ENCODE measurements around the gene KIF1B. TPM values are rescaled to one million over a fixed set of nuclear protein-coding genes. Genes with fewer than 3 reads are reported as not detected.

Gene KIF1B
- total and polyA plus RNA-seq, 9 of the 15 experiments (the other 6 are each of a cell fraction or from before 2014, with no cell fraction given): 2.8 to 19.8 (median 11.9) TPM

DNA sequence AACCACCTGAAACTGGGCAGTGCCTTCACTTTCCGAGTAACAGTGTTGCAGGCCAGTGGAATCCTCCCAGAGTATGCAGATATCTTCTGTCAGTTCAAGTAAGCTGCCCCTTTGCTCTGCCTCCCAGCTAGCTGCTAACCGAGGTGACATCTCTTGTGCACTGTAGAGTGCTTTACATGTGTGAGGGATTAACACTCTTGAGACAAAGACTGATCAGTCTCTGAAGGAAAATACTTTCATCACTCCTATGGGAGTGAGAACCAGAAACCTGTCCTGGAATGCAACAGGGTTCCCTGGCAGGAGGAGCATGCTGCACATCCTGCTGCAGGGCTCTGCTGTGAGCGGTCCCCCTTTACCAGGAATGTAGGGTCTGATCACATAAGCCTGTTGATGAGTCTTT lies 127.1 kb downstream of the KIF1B start:
- H3K4me1 ChIP-seq (replicated peaks in 1 of 2; ENCODE audit: control insufficient read depth in 2 of 2, insufficient read depth in 2 of 2, low read length in 2 of 2): peaks cover 0 to 9% of the 10 kb centered on the region in 2 experiments; a peak in 2 of 5 replicates
- no peak overlapping the region for H3K4me3 ChIP-seq
- CTCF ChIA-PET (ENCODE audit: low intra/inter-chr PET ratio): interaction anchor here (0.6 kb wide), 1 partner anchor 354 kb away, joined by 3 read pairs; no protein-coding TSS in a partner anchor
- no peaks in the 10 kb centered on the region for H4K20me1 ChIP-seq (replicated peaks; ENCODE audit: control insufficient read depth, insufficient read depth, low read length)
- DNase-seq (ENCODE audit: extremely low read depth in 1 of 4, low spot score in 3 of 4): no peak
- H3K27me3 ChIP-seq (ENCODE audit: control insufficient read depth in 2 of 2, insufficient read depth in 2 of 2, low read length in 2 of 2): no peaks in the 10 kb centered on the region
- intact Hi-C loops (cut with micrococcal nuclease): no loop called here
- no peaks in the 10 kb centered on the region for H3K9me1 ChIP-seq (ENCODE audit: control insufficient read depth, insufficient read depth, low read length)
- no peaks in the 10 kb centered on the region for H3K9me3 ChIP-seq (replicated peaks; ENCODE audit: control insufficient read depth, insufficient read depth, low read depth, low read length)
- no TSS peak for BruUV-seq (replicated peaks)
- no peak overlapping the region for H3K4me2 ChIP-seq (ENCODE audit: insufficient read depth, low read length)
- no peak for FAIRE-seq
- ATAC-seq: no peak
- H3K79me2 ChIP-seq (ENCODE audit: control insufficient read depth, insufficient read depth, low read length): no peaks in the 10 kb centered on the region
- no peak overlapping the region for H3K27ac ChIP-seq (ENCODE audit: extremely low read depth, low read depth, low read length)
- POLR2A ChIA-PET: interaction anchor here (1.1 kb wide), 1 partner anchor 11 kb away, joined by 3 read pairs; no protein-coding TSS in a partner anchor
- WGBS (ENCODE audit: insufficient coverage, low coverage, missing lambda C conversion rate): 37% methylated on average over 3 of the region's 3 CpGs
- peaks cover 22% of the 10 kb centered on the region; the same call in 2 of the 3 replicates for H3K36me3 ChIP-seq (ENCODE audit: control insufficient read depth, insufficient read depth, low read length)
- H3K9ac ChIP-seq (ENCODE audit: insufficient read depth in 1 of 2, low read depth in 2 of 2, low read length in 2 of 2): no peak overlapping the region
- in situ Hi-C loops (cut with MboI): no loop called here
- no peak overlapping the region for H2AFZ ChIP-seq (ENCODE audit: low read depth, low read length)
- TF ChIP-seq NR1H2 (CRISPR knock-in tag; IDR thresholded peaks at IDR 0.05) (no peak), GTF2F1 (IDR thresholded peaks at IDR 0.05; ENCODE audit: low read depth, low read length) (no peak), ESRRA (IDR thresholded peaks at IDR 0.05; ENCODE audit: borderline replicate concordance, low read depth) (no peak), ZC3H4 (CRISPR knock-in tag; IDR thresholded peaks at IDR 0.05; ENCODE audit: borderline replicate concordance) (no peak), MTA3 (IDR thresholded peaks at IDR 0.05; ENCODE audit: borderline replicate concordance) (no peak), ZNF146 (CRISPR knock-in tag; IDR thresholded peaks at IDR 0.05; ENCODE audit: unreplicated experiment) (no peak), ZBTB1 (CRISPR knock-in tag; IDR thresholded peaks at IDR 0.05; ENCODE audit: borderline replicate concordance, low read depth) (no peak), TAF1 (IDR thresholded peaks at IDR 0.05; ENCODE audit: control insufficient read depth, extremely low read depth, insufficient read depth, low read length, severe bottlenecking) (no peak), ARHGAP35 (IDR thresholded peaks at IDR 0.05; ENCODE audit: partially characterized antibody) (no peak), RBM14 (IDR thresholded peaks at IDR 0.05; ENCODE audit: borderline replicate concordance, insufficient read depth, low read depth, low read length) (no peak), CBFA2T2 (conservative IDR thresholded peaks at IDR 0.05) (no peak), PRPF4 (IDR thresholded peaks at IDR 0.05; ENCODE audit: insufficient read depth, low read depth, low read length, poor library complexity, severe bottlenecking) (no peak), CXXC5 (CRISPR knock-in tag; IDR thresholded peaks at IDR 0.05) (no peak), RHOXF2B (CRISPR knock-in tag; conservative IDR thresholded peaks at IDR 0.05) (no peak)
- TF ChIP-seq, protein P1, sequence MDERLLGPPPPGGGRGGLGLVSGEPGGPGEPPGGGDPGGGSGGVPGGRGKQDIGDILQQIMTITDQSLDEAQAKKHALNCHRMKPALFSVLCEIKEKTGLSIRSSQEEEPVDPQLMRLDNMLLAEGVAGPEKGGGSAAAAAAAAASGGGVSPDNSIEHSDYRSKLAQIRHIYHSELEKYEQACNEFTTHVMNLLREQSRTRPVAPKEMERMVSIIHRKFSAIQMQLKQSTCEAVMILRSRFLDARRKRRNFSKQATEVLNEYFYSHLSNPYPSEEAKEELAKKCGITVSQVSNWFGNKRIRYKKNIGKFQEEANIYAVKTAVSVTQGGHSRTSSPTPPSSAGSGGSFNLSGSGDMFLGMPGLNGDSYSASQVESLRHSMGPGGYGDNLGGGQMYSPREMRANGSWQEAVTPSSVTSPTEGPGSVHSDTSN (CRISPR knock-in tag; IDR thresholded peaks at IDR 0.05; ENCODE audit: low read depth): no peak
- TF ChIP-seq, protein P1 (tag; conservative IDR thresholded peaks at IDR 0.05; ENCODE audit: low read depth): no peak
- TF ChIP-seq, protein P2, sequence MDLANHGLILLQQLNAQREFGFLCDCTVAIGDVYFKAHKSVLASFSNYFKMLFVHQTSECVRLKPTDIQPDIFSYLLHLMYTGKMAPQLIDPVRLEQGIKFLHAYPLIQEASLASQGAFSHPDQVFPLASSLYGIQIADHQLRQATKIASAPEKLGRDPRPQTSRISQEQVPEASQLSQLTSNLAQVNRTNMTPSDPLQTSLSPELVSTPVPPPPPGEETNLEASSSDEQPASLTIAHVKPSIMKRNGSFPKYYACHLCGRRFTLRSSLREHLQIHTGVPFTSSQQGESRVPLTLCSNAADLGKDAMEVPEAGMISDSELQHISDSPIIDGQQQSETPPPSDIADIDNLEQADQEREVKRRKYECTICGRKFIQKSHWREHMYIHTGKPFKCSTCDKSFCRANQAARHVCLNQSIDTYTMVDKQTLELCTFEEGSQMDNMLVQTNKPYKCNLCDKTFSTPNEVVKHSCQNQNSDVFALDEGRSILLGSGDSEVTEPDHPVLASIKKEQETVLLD (IDR thresholded peaks at IDR 0.05): no peak
